Activated T-helper 1 cell treated with anti-CD3 and anti-CD28 coated beads, Interleukin-2, amount 50 U/mL, for 16 hours (primary cell): ENCODE data around the gene USP25.

Source experiments
- DNase-seq, 2 donors: peaks; one replicate each; pipeline ENCODE4 v3.0.0-alpha.2; 2020; ENCODE audit warnings: low read depth in 1 of 2, low spot score in 1 of 2

Gene USP25

DNA sequence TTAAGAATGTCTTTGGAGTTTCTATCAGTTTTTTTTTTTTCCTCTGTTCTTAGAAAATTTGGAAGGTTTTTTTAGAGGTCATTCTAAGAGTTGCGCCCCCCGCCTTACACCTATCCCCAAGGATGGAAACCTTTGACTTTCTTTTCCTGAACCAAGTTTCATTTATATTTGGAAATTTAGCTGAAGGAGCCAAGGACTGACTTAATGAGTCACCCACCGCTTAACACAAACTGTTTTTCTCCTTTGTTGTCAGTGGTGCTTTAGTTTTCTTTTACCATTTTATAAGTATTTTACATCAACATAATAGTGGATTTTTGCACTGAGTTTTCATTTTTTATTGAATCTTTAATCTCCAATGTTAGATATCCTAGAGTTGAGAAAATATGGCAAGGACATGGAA is 25.3 kb downstream of the USP25 start:
- DNase-seq, result no peak

DNA sequence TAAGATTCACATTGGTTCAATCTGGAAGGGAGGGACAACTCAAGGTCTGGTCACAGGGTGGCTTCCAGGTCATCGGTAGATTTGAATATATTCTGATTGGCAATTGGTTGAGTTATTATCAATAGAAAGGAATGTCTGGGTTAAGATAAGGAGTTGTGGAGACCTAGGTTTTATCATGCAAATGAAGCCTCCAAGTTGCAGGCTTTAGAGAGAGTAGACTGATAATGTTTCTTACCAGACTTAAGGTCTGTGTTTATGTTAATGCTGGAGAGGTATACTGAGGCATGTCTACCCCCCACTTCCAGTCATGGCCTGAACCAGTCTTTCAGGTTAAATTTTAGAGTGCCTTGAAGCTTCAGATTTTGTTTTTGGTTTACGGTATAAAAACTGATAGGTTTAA is 29.7 kb downstream of the USP25 start:
- no peak for DNase-seq

DNA sequence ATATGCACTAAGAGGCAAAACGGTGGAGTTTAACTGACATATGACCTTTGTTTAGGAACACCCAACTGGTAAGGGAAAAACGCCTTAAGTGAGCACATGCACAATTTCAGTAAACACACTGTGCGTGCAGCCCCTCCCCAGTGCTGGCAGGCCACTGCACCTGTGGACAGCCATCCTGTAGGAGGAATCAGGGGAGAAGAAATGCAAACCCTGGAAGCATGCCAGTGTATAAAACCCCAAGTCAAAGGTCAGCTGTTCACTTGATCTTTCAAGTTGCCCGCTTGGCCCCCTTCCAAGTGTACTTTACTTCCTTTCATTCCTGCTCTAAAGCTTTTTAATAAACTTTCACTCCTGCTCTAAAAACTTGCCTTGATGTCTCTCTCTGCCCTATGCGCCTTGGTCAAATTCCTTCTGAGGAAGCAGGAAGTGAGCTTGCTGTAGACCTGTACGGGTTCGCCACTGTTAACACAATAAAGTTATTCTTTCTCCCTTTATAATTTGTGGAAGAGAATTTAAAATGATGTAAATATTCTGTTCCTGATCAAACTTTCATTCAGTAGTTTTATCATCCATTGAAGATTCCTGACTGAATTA is 31.8 kb downstream of the USP25 start:
- DNase-seq, result no peak

DNA sequence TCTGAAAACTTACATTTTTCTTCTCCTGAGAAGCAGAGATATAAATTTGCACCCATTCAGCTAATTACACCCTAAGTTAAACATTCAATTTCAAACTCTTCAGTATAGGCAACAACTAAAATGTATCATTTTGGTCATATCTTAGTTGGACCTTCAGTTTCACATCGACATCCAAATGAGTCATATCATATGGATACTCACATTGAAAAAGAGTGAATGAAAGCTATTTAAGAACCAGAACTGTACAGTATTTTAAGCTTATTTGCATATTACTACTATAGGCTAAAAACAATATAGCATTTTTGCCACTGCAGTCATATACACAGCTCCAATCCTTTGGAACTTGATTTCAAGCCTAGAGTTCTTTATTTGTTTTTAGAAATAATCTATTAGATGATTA is 33.6 kb downstream of the USP25 start:
- DNase-seq, result no peak

DNA sequence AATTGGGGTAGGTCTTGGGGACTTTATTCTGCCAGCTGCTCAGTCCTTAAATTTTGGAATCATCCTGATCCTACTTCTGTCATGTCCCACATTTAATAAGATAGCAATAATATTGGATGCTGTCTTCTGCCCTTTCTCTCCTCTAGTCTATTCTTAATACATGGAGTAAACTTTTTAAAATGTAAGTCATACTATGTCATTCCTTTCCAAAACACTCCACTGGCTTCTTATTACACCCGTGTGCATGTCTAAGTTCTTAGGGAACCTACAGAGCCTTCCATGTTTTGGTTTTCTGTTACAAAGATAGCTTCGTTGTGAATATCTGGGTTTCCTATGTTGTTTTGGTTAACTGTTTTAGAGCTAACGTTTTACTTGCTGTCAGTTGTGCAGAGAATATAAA is 35.1 kb downstream of the USP25 start:
- DNase-seq, result no peak

DNA sequence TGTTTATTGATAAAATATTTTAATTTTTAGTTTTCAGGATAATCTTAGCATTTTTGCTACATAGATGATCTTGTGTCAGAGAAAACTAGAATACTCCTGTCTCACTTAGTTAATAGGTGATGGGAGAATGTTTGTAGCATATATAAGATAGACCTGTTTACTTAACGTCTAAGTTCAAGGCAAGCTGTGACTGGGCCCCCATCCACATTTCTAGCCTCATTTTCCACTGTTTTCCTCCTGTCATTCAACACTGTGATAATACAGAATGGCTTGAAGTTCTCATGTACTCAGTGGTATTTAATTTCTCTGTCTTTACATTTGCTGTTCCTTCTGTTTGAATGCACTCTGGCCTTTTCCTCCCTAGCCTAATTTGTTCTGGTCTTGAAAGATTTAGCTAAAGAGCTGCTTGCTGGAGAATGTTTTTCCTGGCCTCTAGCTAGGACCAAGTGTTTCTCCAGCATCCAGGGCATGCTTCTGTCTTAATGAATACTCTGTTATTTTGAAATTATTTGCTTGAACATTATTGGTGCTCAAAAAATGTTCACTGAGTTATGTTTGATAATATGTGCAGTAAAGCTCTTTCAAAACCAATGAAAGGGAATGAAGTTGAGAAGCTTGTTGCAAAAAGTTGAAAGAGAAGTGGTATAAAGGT is 37.3 kb downstream of the USP25 start:
- DNase-seq, result no peak

DNA sequence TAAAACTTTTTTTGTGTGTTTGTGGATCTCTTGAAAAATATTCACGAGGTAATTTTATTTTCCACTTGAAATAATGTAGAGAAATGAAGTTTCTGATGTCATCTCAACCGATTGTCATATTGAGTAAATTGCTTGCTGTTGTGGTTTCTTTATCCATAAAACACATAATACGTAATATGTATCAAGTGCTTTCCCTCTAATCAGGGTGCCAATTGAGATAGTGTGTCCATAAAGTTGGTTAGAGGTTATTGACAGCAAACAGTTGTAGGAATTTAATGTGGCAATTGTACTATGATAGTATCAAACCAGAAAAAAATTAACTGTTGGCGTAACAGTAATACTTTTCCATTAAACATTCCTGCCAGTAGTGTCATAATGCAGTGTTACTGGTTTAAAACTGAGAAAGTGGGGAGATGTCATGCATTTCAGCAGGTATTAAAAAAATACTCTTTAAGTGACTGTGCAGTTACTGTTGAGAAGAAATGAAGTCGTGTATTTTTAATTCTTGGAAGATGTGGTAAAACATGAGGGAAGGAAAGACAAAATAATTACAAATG is 38.3 kb downstream of the USP25 start:
- no peak for DNase-seq

DNA sequence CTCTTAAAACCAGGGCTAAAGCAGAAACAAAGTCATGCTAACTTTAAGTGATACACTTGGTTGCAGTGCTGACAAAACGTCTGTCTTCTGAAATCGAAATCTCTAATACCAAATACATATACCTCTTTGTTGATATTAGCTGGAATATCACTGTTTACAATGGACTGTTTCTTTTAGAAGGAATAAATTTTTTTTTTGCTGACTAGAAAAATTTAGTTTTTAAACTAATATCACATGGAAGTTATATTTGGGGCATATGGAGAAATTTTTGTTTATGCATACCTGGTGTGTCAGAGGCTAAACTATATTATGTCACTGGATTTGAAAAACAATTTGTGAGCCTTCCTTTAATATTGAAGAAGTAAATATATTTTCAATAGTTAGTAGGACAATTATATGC is 39.1 kb downstream of the USP25 start:
- no peak for DNase-seq

DNA sequence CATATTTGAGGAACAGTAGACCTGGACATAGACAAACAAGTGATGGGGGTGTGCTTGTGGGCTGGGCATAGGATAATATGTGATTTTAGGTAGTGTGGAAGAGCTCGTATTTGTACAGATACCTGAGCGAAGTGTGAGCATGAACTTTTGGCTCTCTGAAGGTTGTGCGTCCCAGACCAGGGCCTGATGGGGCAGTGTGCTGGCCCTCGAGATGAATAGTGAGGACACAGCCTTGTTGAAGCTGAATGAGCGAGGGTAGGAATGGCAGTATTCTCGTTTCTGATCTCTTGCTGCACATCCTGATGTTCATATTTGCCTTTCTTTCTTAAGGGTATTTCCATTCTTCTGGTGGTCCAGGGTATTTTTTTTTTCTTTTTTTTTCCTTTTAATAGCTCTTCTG is 41.5 kb downstream of the USP25 start:
- no peak for DNase-seq

DNA sequence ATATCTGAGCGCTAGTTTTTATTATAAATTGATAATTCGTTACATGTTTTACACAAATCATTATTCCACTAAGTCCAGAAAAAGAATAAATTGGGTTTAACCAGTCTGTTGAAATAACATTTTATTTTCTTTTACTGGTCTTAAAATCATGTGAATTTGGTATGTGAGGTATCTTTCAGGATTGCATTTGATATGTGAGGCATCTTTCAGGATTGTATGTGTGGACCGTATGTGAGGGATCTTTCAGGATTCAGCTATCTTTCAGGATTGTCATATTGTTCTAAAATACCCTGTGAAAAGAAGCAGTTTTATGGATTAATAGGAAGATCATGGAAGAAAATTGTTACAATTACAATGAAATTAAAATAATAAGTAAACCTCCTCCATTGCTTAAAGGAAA is 42.9 kb downstream of the USP25 start:
- no peak for DNase-seq

DNA sequence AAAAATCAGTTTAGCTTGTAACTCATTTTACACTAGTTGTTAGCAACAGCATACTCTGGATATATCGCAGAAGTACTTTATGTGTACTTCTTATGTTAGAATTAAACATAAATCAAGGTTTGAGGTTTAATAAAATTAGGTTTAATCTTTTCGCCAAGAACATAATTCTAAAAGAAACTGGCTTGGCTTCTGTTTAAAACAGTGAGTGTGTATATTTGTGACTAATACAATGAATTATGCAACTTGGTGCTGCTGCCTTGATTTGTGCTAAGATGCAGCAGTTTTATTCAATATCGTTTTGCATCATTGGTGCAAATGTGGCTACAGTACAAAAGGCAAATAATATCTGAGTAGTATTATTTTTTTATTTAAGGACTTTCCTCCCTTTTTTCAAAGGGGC is 44.8 kb downstream of the USP25 start:
- DNase-seq, result no peak

DNA sequence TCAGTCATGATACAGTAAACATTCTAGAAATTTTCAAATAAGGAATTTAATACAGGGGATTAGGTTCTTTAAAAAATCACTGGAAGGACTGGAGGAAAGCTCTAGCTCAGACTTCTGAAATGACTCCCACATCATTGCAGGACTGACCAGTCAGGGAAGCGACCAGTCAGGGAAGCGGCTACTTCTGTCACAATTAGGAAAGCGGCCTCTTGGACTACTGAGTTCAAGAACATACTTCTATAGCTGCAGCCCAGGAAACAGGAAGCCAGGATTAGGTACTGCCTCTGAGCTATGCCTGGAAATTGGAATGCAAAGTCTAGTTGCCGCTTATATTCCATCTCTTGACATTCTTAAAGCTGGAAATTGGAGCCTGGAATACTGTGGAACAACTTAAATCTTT is 45.5 kb downstream of the USP25 start:
- no peak for DNase-seq

DNA sequence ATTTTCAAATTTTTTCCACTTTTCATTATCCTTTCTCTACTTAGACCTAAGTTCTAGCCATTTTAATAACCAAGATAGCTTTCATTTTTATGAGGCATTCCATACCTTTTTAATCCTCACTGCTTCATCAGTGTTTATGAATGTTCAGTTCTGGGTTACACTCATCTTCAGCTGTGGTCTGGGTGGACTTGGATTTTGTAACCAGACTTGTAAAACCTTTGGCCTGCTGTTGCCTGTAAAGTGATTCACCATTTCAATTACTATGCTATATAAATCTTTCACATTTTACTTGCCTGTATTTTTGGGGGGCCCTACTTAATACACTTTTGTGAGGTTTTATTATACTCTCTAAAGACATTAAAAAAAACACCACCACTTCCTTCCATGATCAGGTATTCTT is 46.2 kb downstream of the USP25 start:
- no peak for DNase-seq

DNA sequence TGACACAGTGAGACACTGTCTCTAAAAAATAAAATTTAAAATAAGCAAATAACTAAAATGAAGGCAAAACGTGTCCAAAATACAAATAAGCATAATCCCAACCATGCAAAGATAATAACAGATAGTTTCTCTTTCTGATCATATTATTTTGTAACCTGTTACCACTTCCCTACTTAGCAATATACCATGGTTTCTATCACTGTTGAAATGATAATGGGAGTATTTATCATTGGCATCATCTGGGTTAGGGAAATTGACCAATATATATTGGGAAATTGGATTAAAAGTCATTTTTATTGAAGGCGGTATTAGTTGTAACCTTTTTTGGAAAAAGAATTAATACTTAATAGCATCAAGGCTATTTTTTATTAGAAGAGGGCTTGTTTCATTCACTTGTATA is 47.0 kb downstream of the USP25 start:
- DNase-seq, result no peak

DNA sequence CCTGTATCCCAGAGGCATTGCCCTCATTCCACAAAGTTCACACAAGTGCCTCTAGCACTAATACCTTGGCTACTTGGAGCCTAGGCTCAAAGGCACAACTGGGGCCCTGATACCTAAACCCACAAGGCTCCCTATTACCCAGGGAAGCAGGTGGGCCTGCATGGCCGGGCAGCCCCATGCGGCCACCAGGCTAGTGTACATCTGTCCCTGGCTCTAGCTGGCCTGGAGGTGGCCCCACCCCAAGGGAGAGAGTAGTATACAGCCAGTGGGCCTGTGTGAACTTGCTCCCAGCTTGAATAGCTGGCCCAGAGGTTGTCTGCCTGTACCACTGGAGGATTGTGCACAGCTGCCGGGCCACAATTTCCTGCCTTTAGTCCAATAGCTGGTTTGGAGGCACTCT is 52.2 kb downstream of the USP25 start:
- DNase-seq, result no peak

DNA sequence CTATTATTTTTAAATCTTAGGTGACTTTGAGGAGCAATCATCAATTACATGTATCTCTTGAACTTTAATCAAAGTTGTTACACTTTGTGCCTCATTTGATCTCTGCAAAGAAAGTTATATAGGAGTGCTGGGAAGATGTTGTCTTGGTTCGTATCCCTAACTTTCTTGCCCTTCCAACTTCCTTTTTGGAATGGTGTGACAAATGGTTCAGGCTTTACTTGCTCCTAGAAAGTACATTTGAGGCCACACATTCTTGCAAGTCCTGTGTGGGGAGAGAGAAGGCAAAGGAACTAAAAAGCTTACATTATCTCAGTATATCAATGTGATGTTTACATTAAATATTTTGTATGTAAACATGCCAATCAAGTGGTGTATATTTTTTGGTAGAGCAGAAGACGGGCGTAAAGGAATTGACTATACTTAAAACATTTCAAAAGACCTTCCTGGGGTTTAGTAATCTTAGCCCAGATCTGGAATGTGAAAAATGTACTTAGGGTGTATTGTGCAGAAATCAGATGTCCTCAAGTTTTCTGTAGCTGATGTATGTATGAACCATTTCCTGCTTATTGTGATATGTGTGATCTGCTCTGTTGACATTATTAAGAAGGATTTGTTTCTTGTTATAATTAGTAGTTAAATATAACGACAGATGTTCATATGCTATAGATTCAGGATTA is 59.2 kb downstream of the USP25 start:
- DNase-seq, result no peak

DNA sequence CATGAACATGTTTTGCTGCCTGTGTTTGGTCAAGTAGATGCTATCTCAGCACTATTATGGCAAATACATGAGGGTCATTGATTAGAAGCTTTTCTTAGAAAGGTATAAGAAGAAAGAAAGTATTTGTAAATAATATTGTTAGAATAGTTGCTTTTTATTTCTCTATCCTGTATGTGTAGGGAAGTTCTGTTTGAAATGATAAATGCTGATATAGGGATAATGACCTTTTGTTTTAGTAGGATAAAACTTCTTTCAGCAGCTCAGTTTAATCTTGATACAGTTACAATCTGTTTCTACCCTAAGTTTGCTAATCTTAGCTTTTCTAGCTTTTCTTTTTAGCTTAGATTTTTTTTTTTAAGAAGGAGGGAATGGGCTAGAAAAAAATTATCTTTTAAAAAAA is 63.3 kb downstream of the USP25 start:
- no peak for DNase-seq

DNA sequence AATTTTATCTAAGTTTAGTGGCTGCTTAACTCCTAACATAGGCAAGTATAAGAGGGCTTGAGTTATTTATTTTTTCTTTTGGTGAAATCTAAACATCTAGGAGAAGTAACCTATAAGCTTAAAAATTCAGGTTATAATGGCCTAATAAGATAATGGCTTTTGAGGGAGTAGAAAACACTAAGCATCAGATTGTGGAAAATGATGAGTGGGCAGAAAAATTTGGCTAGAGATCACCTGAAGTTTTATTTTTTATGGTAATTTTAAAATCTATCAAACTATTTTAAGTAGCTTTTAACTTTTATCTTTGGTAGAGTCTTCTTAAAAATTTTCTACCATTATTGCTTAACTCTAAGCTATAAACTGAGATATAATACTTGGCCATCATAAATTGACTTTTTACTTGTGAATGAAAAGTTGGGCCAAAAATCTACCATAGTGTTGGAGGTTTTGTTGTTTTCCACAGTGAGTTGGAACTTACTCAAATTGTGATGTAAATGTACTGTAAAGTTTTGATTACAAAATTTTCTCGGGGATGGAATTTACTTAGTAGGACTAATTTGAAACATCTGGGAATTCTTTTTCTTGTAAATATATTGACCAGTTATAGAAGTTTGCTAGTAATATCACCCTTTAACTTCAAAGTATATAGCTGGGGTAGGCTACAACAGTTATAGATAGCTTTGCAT is 63.9 kb downstream of the USP25 start:
- no peak for DNase-seq

DNA sequence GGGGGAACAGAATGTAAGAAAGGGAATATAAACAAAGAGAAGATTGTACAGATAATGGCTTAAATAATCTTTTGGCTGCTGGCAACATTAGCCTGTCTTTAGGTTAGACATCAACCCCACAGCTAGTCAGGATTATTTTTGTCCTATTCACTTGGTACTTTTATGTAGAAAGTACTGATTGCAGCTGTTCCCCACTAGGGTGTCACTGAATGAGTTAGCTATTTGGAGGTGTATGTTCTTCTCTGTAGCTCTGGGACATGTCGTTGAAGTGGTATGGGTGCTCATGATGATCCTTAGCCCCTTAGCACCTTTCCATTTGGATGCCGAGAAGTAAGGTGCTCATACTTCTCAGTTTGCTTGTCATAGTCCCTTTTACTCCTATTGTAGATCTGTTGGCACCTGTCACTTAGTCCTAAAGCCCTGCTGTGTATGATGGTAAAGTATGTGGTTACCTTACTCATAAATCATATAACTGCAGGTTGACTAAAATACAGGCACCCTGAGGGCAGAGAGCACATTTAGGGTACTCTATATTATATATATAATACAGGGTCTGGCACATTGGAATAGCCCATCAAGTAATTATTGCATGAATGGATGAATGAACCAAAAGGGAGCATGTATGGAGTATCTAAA is 64.6 kb downstream of the USP25 start:
- no peak for DNase-seq

DNA sequence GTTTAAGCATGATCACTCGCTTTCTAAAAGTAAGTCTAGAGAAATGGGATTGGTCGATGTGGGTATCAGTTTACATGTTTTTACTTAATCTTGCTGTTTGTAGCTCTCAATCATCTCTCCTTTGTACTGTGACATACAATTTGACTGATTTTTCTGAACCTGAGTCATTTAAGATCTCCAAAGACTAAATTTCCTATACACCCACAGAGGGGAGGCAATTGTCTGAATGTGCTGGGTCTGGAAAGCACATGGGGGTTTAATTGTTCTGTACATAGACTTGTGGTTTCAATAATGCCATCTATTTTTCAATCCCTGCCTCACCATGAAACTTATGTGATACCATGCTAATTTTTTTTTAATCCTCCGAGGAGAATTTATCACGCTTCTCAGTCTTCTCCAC is 65.8 kb downstream of the USP25 start:
- DNase-seq, result no peak

DNA sequence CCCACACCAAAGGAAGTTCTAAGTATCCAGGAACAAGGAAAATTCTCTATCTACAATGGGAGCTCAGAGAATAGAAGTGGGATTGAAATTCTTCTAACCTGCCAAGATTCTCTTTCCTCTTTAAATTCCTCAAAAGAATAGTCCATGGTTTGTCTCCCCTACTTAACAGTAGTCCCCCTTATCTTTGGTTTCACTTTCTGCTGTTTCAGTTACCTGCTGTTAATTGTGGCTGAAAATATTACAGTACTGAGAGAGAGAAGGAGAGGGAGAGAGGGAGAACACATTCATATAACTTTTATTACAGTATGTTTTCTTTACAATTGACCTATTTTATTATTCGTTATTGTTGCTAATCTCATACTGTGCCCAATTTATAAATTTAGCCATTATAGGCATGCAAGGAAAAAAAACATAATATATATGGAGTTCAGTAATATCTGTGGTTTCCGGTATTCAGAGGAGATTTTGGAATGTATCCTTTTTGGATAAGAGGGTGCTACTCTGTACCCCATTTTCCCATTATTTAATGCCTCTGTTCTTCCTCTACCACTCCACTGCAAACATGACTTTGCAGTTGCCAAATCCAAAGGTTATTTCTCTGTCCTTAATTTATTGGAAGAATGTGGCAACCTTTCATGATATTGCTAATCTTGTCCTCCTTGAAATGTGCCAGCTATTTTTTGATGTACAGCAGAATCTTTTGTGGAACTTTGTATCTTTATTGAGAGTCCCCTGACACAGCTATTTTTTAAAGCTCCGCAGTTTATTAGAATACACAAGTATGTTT is 68.0 kb downstream of the USP25 start:
- DNase-seq, result no peak
